SHP77 treated with DMSO at 0.1 percent for 48 hours (cell line): Measurements from ENCODE around the gene FANCB.

Source experiments
- DNase-seq: peaks from one replicate; lab custom pipeline; 2025; lab: John Stamatoyannopoulos, UW

FANCB gene

DNA sequence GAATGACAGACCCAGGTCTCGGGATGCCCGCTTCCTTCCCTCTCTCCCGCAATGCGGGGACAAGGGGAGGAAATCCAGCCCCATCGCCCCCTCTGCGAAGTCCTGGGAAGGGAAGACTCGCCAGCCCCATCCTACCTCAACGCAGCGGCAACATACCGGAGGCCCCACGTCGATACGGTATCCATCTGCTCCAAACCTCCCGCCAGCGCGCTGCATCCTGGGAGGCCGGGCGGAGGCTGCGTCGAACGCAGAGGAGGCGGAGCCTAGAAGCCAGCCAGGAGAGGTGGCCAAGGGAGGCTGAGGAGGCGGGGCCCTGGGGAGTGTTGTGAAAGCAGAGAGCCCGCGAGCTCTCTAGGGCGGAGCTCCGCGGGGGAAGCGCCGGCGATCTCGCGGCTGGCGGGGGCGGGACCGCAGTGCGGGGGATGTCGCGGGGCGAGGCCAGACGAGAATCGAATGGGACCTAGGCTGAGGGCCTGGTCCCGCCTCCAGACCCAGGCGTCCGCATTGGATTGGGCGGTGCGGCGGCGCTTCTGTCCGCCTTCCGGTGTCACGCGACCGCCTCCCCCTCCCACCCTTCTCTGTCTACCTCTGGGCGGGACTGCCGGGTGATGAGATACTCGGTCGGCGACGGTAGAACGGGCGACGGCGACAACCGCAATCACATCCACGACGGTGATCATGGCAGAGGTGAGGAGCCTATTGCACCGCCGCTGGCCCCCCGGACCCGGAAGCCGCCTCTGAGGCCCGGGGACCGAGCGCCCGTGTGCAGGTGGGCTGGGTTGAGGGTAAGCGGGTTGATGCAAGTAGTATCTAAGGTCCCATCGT lies at the start of gene FANCB, which contains the start of gene MOSPD2:
TSS of gene FANCB (minus strand) at position 219 of the 825 bp plus-strand sequence. CDS start 7,559 bp downstream, outside the sequence.
TSS of gene MOSPD2 (plus strand) at position 571 of the 825 bp plus-strand sequence. CDS start at position 679, 108 bp downstream.
- DNase-seq, result peak; percentile 65

DNA sequence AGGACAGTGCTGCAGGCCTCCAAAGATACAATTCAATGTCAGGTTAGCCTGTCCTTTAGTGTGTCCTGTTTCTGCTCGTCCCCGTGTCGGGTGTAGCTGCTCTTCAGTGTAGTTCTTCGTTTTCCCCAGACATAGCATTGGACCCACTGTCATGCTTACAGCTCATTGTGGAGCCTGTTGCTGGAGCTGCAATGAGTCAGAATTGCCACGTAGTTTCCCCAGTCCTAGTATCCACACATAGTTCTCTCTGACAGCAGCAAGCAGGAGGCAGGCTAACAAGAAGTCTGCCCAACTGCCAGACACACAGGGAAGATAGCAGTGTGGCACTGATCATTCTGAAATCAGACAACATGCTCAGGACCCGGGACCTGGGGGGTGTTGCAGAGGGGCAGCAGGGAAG lies 49.6 kb upstream of the FANCB start:
- DNase-seq, result no peak

DNA sequence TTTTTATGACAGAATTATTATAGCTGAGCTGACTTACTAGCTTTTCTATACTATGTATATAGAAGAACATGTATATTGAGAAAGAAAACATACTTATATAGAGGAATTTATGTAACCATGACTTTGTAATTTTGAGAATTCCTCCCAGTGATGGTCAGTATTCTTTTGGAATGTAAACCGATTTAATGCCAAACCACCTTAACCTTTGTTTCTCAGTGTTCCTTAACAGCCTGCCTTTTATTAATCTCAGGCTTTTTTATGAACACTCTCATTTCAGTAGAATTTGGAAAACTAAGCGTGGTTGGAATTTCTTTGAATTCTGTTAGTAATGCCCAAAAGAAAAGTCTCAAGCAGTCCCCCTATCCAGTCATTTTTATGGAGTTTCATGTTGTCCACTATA lies 47.3 kb upstream of the FANCB start:
- DNase-seq, result no peak

DNA sequence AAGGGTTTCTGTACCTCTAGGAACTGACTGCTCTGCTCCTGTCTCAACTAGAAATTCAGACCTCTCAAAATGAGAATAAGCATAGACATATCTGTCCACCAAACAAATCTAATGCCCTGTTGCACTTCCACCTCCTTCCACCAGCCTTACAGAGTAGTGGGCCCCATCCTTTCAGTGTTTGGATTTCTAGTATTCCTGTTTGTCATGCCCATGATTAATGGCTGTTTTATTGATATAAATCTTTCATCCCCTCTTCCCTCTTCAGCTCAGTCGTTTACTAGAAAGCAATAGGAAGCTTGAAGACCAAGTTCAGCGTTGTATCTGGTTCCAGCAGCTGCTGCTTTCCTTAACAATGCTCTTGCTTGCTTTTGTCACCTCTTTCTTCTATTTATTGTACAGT lies 46.5 kb upstream of the FANCB start:
- DNase-seq, result no peak

DNA sequence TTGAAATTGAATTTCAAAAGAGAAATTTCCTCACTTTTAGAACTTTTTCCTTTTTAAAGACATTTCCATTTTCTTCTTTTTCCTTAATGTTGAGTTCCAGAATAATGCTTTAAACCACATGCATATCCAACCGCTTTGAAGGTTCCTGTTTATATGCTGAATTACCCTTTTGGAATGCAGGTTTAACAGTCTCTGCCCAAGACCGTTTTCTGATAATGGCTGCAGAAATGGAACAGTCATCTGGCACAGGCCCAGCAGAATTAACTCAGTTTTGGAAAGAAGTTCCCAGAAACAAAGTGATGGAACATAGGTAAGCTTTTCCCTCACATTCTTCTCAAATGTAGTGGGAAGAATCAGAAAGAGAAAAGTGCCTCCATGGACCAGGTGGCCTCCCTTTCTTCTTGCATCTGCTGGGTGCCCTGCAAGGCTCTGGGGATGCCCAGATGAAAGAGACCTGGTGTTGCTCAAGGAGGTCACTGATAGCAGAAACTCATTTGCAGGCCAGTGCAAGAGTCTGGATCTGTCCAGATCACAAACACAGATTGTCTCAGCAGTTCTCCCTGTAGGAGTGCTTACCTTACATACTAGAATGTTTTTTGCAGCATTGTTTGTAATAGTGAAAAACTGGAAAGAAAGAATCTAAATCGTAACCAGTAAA lies 43.3 kb upstream of the FANCB start:
- no peak for DNase-seq

DNA sequence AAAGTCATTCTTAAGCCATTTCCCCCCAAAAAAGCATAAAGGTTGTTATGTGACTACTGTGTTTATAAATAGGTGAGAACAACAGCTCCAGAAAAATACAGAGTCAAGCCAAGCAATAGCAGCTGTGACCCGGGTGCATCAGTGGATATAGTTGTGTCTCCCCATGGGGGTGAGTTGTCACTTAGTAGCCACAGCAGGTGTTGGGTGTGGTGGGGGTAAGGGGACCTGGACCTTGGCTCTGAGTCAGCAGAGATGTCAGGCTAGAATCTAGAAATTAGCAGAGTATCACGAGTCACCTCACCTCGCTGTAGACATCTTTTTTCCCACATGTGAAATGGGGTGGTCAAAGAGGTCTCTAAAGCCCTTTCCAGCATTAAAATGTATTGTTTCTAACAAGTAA lies 42.7 kb upstream of the FANCB start:
- no peak for DNase-seq

DNA sequence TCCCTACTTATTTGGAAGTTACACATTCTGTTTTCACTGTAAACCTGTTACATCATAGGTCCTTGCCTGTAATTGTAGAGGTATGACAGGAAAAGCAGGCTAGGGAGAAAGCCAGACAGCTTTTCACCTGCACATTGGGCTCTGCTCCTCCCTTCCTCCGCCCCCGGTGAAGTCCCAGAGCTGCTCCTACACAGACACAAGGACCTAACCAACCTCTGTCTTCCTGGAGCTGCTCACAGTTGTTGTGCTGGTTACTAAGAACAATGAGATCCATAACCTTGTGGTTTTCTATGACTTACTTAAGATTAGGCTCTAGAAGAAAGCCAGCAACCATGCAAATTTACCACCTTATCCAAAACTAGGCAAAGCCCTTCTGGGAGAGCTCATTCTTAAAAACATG lies 40.4 kb upstream of the FANCB start:
- no peak for DNase-seq

DNA sequence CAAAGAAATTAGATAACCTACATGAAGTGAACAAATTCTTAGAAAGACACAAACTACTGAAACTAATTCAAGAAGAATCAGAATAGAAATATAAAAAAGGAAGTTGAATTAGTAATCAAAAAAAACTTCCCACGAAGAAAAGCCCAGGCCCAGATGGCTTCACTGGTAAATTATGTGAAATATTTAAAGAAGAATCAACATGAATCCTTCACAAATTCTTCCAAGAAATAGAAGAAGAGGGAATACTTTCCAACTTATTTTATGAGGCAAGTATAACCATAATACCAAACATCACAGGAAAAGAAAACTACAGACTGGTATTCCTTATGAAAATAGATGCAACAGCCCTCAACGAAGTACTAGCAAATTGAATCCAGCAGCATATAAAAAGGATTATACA lies 31.0 kb upstream of the FANCB start:
- no peak for DNase-seq

DNA sequence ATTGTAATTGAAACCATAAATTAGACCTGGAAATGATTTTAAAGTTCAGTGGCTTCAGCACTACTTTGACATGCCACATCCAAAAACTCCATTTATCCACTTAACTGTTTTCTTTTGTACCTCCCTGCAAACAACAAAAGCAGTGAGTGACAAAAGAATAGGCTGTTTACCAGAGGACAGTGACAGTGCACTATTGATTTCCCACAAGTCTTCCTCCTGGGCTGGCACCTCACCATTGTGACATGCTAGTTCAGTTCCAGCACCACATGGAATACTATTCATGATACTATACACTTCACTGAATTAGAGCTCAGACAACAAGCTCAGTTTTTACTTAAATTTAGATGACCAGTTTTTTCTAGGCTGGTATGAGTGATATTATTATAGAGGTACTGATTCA lies 29.7 kb upstream of the FANCB start:
- no peak for DNase-seq

DNA sequence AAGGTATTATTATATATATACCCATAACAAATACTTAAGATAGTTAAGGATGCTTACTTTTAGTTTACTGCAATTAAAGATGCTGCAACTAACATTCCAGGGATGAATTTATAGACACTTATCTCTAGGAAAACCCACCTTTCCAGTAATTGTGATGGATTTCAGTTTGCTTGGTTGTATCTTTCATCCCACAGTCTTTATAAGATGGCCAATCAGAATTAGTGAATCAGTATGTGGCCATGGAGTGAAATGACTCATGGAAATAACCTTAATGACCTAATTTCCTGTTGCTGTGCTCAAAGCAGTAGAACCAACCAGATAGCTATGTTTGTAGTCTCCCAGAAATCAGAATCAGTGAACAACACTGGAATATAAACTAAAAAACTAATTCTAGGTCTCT lies 26.7 kb upstream of the FANCB start:
- DNase-seq, result no peak

DNA sequence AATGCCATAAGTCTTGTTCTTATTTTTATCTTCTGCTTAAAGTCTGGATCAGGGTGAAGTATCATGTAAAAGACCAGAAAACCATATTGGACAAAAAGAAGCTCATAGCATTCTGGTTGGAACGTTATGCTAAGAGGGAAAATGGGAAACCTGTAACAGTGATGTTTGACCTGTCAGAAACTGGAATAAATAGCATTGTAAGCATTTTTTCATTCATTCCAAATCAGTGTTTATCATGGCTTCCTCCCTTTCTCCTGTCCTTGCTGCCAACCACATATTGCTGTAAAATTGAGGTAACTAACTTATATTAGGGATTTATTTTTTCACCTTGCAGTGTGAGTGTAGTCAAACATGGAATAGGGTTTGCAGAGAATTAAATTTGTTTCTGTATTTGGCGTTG lies 24.2 kb upstream of the FANCB start:
- DNase-seq, result no peak

DNA sequence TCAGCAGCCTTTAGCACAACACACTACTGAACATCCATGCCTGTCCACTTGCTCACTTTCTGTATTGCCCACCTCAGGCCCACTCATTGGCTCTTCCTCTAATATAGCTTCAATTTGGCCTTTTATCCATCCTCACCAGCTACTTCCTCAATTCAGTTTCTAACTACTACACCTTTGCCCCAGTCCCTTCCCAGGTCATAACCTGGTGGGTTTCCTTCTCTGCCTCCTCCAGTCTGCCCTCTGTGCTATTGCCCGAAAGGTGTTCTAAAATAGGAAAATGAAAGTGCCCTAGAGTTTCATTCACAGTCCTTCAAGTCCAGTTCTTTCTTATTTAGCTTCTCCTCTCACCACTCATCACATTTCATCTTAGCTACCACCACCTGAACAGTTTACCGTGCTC lies 23.4 kb upstream of the FANCB start:
- no peak for DNase-seq

DNA sequence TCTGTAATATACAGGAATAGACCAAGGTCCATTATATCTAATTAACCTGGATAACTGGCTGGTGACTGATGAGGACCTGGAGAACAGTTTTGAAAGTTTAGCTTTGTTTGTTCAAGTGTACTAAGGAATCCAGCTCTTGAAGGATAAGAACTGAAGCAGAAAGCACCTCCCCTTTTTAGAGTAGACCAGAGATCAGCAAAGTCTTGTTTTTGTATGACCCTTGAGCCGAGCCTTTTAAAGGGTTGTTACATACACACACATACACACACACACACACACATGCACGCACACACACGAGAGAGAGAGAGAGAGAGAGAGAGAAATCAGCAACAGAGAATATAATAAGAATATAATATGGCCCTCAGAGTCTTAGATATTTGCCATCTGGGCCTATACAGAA lies 13.4 kb upstream of the FANCB start:
- DNase-seq, result no peak

DNA sequence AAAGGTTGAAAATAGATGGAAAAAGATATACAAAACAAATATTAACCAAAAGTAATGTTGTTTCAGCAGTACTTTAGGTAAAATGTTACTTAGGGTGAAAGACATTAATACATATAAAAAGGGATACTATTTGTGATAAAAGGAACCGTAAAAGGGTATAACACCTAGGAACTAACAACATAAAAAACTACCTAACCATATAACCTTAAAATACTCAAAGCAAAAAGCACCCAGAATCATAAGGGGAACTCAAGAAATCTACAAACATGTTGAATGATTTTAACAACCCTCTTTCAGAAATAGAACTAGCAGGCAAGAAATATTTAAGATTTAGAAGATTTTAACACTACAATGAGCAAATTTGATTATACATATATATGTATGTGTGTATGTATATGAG lies 11.8 kb upstream of the FANCB start:
- DNase-seq, result no peak

DNA sequence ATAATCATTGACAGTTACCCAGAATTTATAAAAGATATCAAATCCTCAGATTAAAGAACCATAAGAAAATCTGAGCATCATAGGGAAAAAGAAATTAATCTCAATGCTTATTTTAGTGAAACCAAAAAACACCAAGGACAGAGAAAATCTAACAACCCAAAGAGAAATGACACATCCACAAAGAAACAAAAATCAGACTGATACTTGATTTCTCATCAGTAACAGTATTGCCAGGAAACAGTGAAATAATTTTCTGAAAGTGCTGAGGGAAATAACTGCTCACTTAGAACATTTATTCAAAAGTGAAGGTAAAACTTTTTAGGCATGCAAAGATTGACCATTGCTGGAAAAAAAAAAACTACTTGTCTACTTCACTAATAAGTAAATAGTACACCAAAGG lies 11.0 kb upstream of the FANCB start:
- no peak for DNase-seq

DNA sequence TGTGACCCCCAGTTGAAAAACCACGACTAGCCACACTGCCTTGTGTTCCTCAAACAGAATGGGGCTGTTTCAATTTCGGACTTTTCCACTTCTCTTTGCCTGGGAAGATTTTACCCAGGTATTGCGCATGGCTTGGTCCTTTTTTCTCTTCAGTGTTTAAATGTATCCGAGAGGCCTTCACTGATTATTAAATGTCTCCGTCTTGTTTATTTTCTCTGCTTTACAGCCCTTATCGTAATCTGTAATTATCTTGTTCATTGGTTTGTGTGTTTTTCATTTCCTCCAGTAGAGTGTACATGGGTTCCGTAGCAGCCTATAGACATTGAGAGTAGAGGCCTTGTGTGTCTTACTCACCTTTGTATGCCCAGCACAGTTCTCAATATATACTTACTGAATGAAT lies 2.8 kb upstream of the FANCB start:
- no peak for DNase-seq

DNA sequence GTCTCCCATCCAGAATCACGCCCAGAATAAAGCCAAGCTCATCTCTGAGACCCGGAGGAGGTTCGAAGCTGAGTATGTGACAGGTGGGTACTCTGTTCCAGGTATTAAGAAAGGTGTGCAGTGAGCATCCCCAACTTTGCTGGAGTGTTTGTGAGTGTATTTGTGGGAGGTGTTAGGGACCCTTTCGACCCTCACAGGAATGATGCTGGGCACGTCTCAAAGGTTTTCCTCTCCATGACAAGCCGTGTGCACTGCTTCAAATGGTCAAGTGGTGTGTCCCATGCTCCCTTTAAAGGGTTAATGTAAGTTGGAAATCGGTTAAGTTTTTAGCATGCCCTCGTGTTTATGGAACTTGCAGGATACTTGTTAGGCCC lies 794 bp upstream of the FANCB start:
- DNase-seq, result no peak

DNA sequence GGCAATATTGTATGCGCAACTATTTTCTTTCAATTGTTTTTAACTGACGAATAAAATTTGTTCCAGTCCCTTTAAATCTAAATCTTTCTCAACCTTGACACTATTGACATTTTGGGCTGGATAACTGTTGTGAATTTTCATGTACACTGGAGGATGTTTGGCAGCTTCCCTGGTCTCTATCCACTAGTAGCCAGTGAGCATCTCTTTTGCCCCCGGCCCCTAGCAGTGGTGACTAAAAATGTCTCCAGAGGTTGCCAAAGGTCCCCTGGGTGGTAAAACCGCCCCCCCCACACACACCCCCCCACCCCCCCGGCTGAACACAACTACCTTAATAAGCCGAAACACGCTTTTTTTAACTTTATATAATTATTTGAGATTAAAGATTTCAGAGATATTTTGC lies 514 bp downstream of the FANCB start:
- DNase-seq, result no peak

DNA sequence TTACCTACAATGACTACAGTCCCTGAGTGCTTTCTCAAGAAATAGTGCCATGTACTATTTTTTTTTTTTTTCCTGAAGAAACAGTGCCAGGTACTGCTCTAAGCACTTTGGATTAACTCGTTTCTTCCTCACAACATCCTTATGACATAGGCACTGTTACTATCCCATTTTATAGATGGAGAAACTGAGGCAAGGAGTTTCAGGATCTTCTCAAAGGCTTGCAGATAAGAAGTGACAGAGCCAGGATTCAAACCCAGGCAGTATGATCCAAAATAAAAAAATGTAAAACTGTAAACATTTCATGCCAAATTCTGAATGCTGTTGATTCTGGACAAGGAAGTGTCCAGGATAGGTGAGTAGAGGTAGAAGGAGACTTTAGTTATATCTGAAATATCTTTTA lies 1.1 kb downstream of the FANCB start:
- no peak for DNase-seq

DNA sequence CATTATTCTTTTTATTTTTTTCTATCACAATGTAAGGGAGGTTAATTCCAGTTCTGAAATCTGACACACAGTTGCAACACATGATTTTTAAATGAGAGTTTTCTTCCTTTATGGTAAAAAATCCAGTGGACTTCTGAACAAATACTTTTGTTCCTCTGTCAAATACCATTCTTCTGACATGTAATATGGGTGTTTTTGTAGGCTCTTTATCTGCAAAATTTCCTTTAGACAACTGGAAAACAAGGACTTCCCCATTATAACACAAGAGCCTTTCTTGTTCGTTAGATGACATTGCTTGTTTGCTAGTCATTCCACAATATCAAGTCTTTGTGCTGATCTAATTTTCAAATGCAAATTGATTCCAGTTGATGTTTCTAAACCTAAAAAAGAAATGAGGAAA lies 7.7 kb downstream of the FANCB start:
- no peak for DNase-seq

DNA sequence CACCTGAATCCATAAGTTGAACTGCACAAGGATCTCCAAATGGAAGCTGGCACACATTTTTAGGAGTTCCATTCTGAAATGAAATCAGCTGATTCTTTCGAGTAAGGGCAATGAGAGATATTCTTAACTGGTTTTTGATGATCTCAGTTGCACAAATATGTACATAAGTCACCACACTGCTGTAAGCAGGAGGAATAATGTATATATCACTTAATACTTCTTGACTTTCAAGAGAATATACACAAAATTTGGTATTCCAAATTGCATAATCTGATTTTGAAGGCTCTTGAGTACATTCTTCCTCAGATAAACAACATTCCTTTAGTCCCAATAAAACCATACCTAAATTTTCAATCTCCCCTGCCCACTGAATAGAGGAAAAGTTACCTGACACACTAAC lies 8.2 kb downstream of the FANCB start:
- DNase-seq, result no peak

DNA sequence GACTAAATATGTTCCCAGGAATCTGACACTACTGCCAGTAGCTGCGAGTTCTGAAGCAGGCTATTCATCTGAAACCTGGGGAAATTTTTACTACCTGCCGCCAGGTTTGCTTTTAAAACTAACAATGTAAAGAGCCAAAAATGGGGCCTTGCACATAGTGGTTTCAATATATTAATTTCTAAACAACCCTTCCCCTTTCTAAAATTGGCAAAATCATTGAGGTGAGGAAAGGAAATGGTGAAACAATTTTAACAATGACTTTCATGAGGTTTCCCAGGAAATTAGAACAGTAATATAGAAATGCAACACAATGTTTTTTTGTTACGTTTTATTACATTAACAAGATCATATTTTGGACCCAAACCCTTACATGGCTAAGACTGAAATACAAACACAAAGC lies 21.3 kb downstream of the FANCB start:
- DNase-seq, result no peak

DNA sequence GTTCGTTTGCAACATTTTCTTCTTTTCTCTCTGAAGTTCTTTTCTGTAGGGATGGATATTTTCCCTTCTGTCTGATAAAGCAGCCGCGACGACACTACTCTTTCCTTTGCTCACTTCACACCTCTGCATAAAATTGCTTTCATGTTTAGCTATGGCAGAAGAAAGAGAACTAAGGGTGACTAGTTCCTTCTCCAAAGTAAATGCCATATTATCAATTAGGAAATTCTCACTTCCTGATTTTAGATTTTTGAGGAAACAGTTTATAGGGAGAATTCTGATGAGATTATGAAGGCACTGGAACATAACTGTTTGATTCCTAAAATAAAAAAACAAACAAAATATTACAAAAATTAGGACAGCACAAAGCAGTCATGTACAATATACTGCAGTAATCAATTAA lies 29.2 kb downstream of the FANCB start:
- no peak for DNase-seq

DNA sequence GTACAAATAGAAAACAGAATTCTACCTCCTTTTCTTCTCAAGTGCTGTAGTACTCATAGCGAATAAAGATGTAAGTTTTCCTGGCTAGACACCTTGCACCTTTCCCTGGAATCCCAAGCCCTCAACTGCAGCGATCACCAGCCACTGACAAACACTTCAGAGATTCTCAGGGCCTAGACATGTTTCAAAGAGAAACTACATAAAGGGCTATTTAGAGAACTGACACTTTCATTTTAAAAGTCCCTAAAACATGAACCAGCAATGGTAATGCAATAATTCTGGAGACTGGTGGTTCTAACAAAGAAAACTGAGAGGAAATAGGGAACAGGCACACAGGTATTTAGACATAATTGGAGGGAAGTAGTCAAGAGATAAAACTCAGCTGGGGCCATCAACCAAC lies 35.7 kb downstream of the FANCB start:
- DNase-seq, result no peak
